Measurements from ENCODE around the gene ALCAM. TPM values are rescaled to one million over a fixed set of nuclear protein-coding genes. Genes with fewer than 3 reads are reported as not detected.

ALCAM gene
- polyA plus RNA-seq, 1 of the 3 experiments (the other 2 are of a cell fraction) = 58.3 TPM

- no peaks in the 10 kb centered on the region for H3K36me3 ChIP-seq (replicated peaks in 1 of 2; ENCODE audit: control insufficient read depth in 1 of 2, insufficient read depth in 2 of 2, low read length in 1 of 2)
- H3K79me2 ChIP-seq (ENCODE audit: insufficient read depth) = no peaks in the 10 kb centered on the region
- H3K27me3 ChIP-seq (ENCODE audit: insufficient read depth) = no peaks in the 10 kb centered on the region
- TF ChIP-seq MEF2A (IDR thresholded peaks at IDR 0.05; ENCODE audit: borderline replicate concordance, low read depth) (peak; percentile 87), FOSL2 (IDR thresholded peaks at IDR 0.05; ENCODE audit: borderline replicate concordance, low read depth) (peak; percentile 39; the same call in 1 of the 2 replicates), PBX3 (IDR thresholded peaks at IDR 0.05) (0 out of 2 replicates have a peak, but pooled peaks have one; percentile 2), TCF12 (IDR thresholded peaks at IDR 0.05) (peak; percentile 16; the same call in 1 of the 2 replicates), MXI1 (IDR thresholded peaks at IDR 0.05; ENCODE audit: low read depth, low read length) (no peak), REST (IDR thresholded peaks at IDR 0.05; ENCODE audit: low read depth, low read length) (no peak), RFX5 (IDR thresholded peaks at IDR 0.05; ENCODE audit: low read length) (no peak), JUND (IDR thresholded peaks at IDR 0.05) (peak; percentile 49; the same call in 1 of the 2 replicates), EP300 (IDR thresholded peaks at IDR 0.05; ENCODE audit: borderline replicate concordance in 1 of 2, low read depth in 1 of 2, low read length in 1 of 2) (peak in 1 of 2 experiments; percentile 40; a peak in 1 of 4 replicates)
- no peak overlapping the region for H3K4me3 ChIP-seq (ENCODE audit: low read depth in 2 of 2, low read length in 1 of 2)
- POLR2A ChIA-PET = no interaction called here
- no peaks in the 10 kb centered on the region for H3K9me2 ChIP-seq
- H3F3A ChIP-seq (replicated peaks; ENCODE audit: insufficient read depth) = peaks cover 9% of the 10 kb centered on the region
- peak overlapping the region; percentile 22 to 31; a peak in 3 of 4 replicates for H3K27ac ChIP-seq (ENCODE audit: low read depth in 2 of 2, low read length in 1 of 2)
- CTCF ChIA-PET = no interaction called here
- no peak overlapping the region for H3K4me2 ChIP-seq
- H3K9ac ChIP-seq = no peak overlapping the region
- no peaks in the 10 kb centered on the region for H4K20me1 ChIP-seq (ENCODE audit: insufficient read depth)
- H2AFZ ChIP-seq (ENCODE audit: low read depth) = no peak overlapping the region; the same call in 1 of the 2 replicates
- no peak for DNase-seq
- peaks cover 17 to 24% of the 10 kb centered on the region in 2 experiments; a peak in 3 of 4 replicates for H3K4me1 ChIP-seq (ENCODE audit: control insufficient read depth in 1 of 2, insufficient read depth in 2 of 2, low read depth in 1 of 2, low read length in 1 of 2)
- 68% methylated on average over 2 of the region's 2 CpGs for WGBS (ENCODE audit: low lambda C conversion rate)
- H3K9me3 ChIP-seq = no peaks in the 10 kb centered on the region
Measured at GRCh38 chr3:105351821-105352220, 14.9 kb upstream of the ALCAM start.

DNA sequence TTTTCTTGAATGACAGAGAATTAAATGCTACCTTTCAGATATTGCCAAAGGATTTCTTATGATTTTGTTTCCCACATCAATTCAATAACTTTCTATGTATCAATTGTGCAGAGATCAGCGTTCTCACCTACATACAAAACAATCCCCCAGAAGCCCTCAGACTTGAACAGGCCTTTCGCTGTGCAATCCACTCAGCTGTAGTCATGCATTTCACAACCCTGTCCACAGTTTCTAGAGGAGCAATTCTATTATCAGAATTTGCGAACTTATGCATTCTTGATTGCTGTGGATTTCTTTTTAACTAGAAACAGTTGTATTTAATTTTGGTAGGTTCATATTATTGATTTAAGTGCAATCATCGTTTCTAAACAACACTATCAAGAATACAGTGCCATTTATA is 13.7 kb upstream of the ALCAM start:
- TF ChIP-seq EZH2phosphoT487 (IDR thresholded peaks at IDR 0.05; ENCODE audit: borderline replicate concordance, low read depth) (no peak), TAF1 (IDR thresholded peaks at IDR 0.05; ENCODE audit: borderline replicate concordance, low read depth, low read length) (no peak), EP300 (IDR thresholded peaks at IDR 0.05; ENCODE audit: borderline replicate concordance in 1 of 2, low read depth in 1 of 2, low read length in 1 of 2) (no peak), CHD2 (IDR thresholded peaks at IDR 0.05; ENCODE audit: low read length, partially characterized antibody) (no peak), MEF2A (IDR thresholded peaks at IDR 0.05; ENCODE audit: borderline replicate concordance, low read depth) (no peak), ELF1 (IDR thresholded peaks at IDR 0.05) (no peak)
- Histone ChIP-seq H3K4me3 (ENCODE audit: low read depth in 2 of 2, low read length in 1 of 2) (no peak overlapping the region), H3K9me2 (no peaks in the 10 kb centered on the region), H3K79me2 (ENCODE audit: insufficient read depth) (no peaks in the 10 kb centered on the region), H3K36me3 (replicated peaks in 1 of 2; ENCODE audit: control insufficient read depth in 1 of 2, insufficient read depth in 2 of 2, low read length in 1 of 2) (no peaks in the 10 kb centered on the region), H3F3A (replicated peaks; ENCODE audit: insufficient read depth) (peaks cover 9% of the 10 kb centered on the region), H4K20me1 (ENCODE audit: insufficient read depth) (no peaks in the 10 kb centered on the region), H3K9ac (no peak overlapping the region), H3K27ac (ENCODE audit: low read depth in 2 of 2, low read length in 1 of 2) (no peak overlapping the region), H3K4me2 (no peak overlapping the region), H2AFZ (ENCODE audit: low read depth) (no peak overlapping the region), H3K9me3 (no peaks in the 10 kb centered on the region), H3K4me1 (ENCODE audit: control insufficient read depth in 1 of 2, insufficient read depth in 2 of 2, low read depth in 1 of 2, low read length in 1 of 2) (peaks cover 25 to 26% of the 10 kb centered on the region in 2 experiments; a peak in 3 of 4 replicates), H3K27me3 (ENCODE audit: insufficient read depth) (no peaks in the 10 kb centered on the region)
- CTCF ChIA-PET = interaction anchor here (0.7 kb wide), 1 partner anchor 756 kb away, joined by 3 read pairs; no protein-coding TSS in a partner anchor
- WGBS (ENCODE audit: low lambda C conversion rate) = 92% methylated on average over 4 of the region's 4 CpGs
- POLR2A ChIA-PET = no interaction called here
- no peak for DNase-seq

All from SK-N-SH (cell line).